ENCODE data around the gene ARNT2.

The ARNT2 gene

DNA sequence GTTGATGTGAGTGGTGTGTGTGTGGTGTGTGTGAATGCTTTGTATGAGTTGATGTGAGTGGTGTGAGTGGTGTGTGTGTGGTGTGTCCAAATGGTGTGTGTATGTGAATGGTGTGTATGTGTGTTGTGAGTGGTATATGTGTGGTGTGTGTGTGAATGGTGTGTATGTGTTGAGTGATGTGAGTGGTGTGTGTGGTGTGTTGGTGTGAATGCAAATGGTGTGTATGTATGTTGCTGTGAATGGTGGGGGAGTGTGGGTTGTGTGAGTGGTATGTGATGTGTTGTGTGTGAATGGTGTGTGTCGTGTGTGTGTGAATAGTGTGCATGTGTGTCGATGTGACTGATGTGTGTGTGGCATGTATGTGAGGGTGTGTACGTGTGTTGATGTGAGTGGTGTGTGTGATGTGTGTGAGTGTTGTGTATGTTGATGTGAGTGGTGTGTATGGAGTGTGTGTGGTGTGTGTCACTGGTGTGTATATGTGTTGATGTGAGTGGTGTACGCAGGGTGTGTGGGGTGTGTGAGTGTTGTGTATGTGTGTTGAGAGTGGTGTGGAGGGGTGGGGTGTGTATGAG is 40.6 kb downstream of the ARNT2 start:
- no peak for DNase-seq

GRCh38 chr15:80445300-80446041 is 41.3 kb downstream of the ARNT2 start:
- no peak for DNase-seq

- no peak for DNase-seq
Measured at GRCh38 chr15:80447077-80447476, 42.9 kb downstream of the ARNT2 start.

- no peak for DNase-seq
Measured at GRCh38 chr15:80449825-80450224, 45.6 kb downstream of the ARNT2 start.

DNA sequence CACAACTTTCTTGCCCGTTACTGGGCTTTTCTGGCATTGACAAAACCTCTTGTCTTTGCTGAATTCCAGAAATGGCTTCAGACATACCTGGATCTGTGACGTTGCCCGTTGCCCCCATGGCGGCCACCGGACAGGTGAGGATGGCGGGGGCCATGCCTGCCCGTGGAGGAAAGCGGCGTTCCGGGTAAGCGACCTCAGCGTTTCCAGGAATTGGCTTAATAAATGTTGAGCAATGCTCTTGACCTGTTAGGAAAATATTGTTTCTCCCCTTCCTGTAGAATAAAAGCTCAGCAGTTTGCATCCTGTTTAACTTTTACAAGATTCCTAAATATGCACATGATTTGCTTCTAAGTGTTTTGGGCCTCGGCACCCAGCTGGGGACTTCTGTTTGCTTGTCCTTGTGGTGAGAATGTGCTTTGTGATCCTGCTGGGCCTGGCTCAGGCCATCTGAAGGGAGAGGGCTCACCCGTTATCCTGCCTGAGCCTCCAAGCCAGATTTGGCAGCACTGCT is 46.7 kb downstream of the ARNT2 start:
- no peak for DNase-seq

GRCh38 chr15:80452166-80452565 is 48.0 kb downstream of the ARNT2 start:
- DNase-seq, result no peak

- DNase-seq, result no peak
Measured at GRCh38 chr15:80455051-80455648, 51.0 kb downstream of the ARNT2 start.

- peak; percentile 53 to 59 for DNase-seq
Measured at GRCh38 chr15:80455668-80456442, 51.7 kb downstream of the ARNT2 start.

GRCh38 chr15:80456517-80457492 is 52.6 kb downstream of the ARNT2 start:
- DNase-seq, result no peak

DNA sequence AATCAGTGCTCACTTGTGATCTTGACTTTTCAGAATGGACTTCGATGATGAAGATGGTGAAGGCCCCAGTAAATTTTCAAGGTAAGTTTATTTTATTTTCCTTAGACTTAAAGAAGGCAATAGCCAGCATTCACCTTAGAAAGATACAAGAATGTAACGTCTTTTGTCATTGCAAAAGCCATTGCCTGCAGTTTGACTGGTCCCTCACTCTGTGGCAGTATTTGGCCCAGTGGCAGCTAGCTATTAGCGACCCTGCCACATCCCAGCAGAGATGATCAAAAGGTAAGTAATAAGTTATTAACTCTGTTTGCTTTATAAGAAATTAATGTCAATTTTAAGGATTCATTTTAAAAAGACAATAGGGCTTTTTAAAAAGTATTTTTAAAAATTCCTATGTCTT is 53.7 kb downstream of the ARNT2 start:
- no peak for DNase-seq

GRCh38 chr15:80458580-80458979 is 54.4 kb downstream of the ARNT2 start:
- no peak for DNase-seq

- DNase-seq, result no peak
Measured at GRCh38 chr15:80459380-80459779, 55.2 kb downstream of the ARNT2 start.

DNA sequence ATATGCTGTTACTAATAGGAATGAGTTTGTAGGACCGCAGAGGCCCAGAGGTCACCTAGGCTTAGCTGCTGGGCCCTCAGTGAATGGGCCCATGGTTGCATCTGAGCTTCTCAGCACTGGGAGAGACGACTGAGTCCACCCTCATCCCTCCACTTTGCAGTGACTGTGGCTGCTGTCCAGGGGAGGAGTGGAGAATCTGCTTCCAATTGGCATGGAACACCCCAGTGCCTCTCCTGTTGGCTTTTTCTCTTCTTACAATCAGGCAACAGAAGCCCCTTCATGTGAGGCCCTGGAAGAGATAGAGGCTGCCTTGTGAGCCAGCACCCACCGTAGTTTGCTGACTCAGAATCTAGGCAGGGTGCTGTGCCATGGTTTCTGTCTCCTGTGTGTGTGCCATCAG is 55.6 kb downstream of the ARNT2 start:
- DNase-seq, result no peak

DNA sequence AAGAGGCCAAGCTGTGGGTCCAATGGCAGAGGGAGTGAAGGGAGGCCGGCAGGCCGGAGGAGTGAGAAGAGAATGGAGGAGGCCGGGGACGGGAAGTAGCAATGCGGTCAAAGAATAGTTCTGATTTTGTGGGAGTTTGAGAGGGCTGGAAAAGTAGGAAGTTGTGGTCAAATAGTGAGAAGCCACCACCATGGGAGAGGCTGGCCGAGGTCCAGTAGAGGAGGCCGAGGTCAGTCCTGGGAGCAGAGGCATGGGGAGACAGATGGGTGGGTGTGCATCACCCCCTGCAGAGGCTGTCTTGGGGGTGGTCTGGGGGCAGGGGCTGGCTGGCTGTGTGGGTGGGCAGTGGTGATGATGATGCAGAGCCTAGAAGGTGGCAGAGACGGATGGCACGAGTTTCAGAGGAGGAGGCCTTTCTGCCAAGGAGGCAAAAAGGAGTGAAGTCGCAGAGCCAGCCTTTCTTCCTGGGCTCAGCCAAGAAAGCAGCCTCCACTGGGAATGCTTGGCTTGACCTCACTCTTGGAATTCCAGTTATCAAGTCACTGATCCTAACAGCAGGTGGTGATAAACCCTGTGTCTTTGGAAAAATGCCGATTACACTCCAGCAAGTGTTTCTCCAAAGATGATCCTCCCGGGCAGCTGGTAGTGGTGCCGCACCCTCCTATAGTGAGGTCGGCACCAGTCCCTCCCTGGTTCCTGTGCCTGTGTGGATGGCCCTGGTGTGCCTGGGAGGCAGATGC is 57.3 kb downstream of the ARNT2 start:
- DNase-seq, result no peak

DNA sequence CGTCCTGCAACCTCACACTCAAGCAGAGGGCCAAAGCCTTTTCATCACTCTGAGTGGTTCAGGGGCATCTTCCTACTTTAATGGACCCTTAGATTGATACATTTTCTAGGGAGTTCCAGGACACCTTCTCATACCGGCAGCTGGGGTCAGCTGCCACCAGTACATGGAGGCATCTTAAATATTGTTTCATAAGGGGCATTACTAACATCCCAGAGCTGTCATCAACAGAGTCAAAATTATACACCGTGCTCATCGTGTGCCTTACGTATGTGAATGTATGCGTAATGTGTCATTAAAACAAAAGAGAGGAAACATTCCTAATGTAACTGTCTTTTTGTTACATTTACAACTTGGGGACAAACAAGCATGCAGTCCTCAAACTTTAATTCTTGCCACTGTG is 57.9 kb downstream of the ARNT2 start:
- DNase-seq, result no peak

GRCh38 chr15:80462836-80463512 is 58.8 kb downstream of the ARNT2 start:
- no peak for DNase-seq

DNA sequence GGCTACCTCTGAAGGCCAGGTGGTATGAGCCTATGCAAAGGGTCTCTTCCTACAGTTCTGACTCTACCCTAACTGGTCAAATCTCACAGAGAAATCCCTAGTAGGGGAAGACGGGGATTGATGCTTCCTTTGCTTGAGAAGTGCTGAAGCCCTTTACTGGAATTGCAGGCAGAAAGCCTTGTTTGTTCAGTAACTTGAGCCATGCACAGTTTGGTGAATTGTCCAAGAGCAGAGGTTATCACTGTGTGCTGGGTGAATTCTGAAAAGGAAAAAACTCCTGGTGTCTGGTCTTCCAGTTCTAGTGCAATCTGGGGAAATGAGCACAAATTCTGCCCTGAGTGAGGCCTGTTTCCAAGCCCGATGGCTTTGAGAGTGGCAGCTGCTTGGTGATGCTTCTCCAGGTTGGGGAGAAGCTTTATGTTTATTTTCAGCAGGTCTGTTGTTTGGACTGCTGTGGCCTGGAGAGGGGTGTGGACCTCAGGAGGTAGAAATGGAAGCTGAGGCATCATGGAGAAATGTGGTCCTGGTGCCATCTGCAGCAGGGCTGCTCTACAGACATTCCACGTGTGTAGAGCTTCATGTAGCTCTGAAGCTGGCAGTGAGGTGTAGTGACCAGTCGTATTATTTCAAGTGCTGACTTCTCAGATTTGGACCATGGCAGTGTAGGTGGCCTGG is 60.9 kb downstream of the ARNT2 start:
- no peak for DNase-seq

DNA sequence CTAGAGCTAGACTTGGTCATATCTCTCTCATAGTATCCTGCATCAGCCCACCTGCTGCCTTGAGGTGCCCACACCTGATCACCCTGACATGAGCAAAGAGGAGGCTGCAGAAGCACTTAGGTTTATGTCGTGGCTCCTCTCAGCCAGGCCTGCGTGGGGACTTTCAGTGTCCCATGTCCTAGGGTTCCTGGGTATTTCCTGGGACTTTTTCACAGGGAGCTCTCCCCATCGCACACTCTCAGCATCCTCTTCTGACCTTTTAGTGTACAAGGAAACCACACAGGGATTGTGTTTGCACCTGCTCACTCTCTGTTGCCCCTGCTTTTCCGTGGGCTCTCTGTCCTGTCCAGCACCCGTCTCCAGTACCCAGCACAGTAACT is 61.4 kb downstream of the ARNT2 start:
- DNase-seq, result no peak

GRCh38 chr15:80466543-80466942 is 62.4 kb downstream of the ARNT2 start:
- no peak for DNase-seq

DNA sequence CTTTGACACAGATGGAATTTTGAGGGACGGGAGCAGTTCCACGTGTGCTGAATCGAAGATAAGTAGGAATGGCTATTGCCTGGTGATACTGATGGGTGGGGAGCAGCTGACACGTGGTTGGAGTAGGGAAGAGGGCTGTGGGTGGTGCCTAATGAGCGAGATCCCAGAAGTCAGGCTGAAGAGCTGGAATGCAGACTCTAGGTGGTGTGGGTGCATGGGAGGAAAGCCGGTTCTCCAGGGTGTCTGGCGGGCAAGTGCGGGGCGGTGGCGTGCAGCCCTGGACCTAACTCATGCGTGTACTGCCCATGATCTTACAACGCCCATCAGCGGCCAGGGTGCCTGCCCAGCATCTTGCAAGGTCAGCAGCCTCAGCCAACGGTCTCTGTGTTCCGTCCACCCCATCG is 63.1 kb downstream of the ARNT2 start:
- DNase-seq, result no peak
